Nephron (organoid): ENCODE measurements around the gene RPL18.
"Not testable (repeated sequence)": the region's sequence is repeated elsewhere in the genome, so short reads cannot be mapped to it uniquely, and the experiment has no call there.

Experiments
- H3K27ac Mint-ChIP-seq, 3 experiments: 2 replicates each; pipeline ENCODE4 v1.8.0; 2020; ENCODE audit warnings: mixed read lengths in 3 of 3, mild to moderate bottlenecking in 2 of 3, moderate library complexity in 1 of 3
- H3K27me3 Mint-ChIP-seq: 2 replicates; pipeline ENCODE4 v1.8.0; 2021; ENCODE audit warnings: low read depth, mild to moderate bottlenecking, moderate library complexity, mixed read lengths
- H3K36me3 Mint-ChIP-seq: 2 replicates; pipeline ENCODE4 v1.8.0; 2020; ENCODE audit warnings: low read depth, mixed read lengths
- H3K4me1 Mint-ChIP-seq: 2 replicates; pipeline ENCODE4 v1.8.0; 2020; ENCODE audit warnings: mixed read lengths
- H3K4me3 Mint-ChIP-seq, 3 experiments: 2 replicates each; pipeline ENCODE4 v1.8.0; 2020; ENCODE audit warnings: mild to moderate bottlenecking in 3 of 3, mixed read lengths in 3 of 3, moderate library complexity in 2 of 3
- H3K9me3 Mint-ChIP-seq: 2 replicates; pipeline ENCODE4 v1.8.0; 2020; ENCODE audit warnings: mixed read lengths
- TF ChIP-seq, protein P1 (sequence below), 3 experiments: fragments of 200-600 bp; sonication (generic); IDR thresholded peaks; one replicate each; pipeline ENCODE4 v1.5.0; 2021; ENCODE audit warnings: antibody characterized with exemption in 3 of 3; ENCODE audit not compliant: unreplicated experiment in 3 of 3

Gene RPL18

DNA sequence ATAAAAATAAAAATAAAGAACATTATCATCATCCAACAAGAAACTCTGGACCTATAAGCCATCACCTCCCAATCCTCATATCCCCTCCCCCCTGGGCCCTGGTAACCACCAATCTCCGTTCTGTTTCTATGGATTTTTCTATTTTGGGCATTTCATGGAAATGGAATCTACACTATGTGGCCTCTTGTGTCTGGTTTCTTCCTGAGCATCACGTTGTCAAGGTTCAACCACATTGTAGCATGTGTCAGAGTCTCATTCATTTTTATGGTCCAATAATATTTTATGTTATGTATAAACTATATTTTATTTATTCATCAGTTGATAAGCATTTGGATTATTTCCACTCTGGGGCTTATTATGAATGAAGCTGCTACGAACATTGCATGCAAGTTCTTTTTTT, 40.1 kb downstream of the RPL18 start:
- TF ChIP-seq, protein P1, sequence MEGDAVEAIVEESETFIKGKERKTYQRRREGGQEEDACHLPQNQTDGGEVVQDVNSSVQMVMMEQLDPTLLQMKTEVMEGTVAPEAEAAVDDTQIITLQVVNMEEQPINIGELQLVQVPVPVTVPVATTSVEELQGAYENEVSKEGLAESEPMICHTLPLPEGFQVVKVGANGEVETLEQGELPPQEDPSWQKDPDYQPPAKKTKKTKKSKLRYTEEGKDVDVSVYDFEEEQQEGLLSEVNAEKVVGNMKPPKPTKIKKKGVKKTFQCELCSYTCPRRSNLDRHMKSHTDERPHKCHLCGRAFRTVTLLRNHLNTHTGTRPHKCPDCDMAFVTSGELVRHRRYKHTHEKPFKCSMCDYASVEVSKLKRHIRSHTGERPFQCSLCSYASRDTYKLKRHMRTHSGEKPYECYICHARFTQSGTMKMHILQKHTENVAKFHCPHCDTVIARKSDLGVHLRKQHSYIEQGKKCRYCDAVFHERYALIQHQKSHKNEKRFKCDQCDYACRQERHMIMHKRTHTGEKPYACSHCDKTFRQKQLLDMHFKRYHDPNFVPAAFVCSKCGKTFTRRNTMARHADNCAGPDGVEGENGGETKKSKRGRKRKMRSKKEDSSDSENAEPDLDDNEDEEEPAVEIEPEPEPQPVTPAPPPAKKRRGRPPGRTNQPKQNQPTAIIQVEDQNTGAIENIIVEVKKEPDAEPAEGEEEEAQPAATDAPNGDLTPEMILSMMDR (IDR thresholded peaks at IDR 0.05; ENCODE audit: unreplicated experiment in 3 of 3) = no peak
- H3K4me1 Mint-ChIP-seq = no peaks in the 10 kb centered on the region
- no peaks in the 10 kb centered on the region for H3K36me3 Mint-ChIP-seq
- no peaks in the 10 kb centered on the region for H3K9me3 Mint-ChIP-seq
- no peak overlapping the region for H3K27ac Mint-ChIP-seq
- no peaks in the 10 kb centered on the region for H3K27me3 Mint-ChIP-seq
- H3K4me3 Mint-ChIP-seq = no peak overlapping the region

DNA sequence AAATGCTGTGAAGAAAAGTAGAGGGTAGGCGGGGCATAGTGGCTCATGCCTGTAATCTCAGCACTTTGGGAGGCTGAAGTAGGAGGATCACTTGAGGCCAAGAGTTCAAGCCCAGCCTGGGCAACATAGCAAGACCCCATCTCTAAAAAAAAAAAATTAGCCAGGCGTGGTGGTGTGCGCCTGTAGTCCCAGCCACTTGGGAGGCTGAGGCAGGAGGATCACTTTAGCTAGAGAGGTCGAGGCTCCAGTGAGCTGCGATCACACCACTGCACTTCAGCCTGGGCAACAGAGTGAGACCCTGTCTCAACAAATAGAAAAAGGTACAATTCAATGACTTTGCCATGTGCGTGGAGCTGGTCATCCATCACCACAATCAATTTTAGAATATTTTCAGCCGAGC, 41.1 kb downstream of the RPL18 start:
- H3K9me3 Mint-ChIP-seq, H3K4me3 Mint-ChIP-seq, H3K27ac Mint-ChIP-seq, H3K4me1 Mint-ChIP-seq, H3K27me3 Mint-ChIP-seq, H3K36me3 Mint-ChIP-seq: not testable (repeated sequence)

DNA sequence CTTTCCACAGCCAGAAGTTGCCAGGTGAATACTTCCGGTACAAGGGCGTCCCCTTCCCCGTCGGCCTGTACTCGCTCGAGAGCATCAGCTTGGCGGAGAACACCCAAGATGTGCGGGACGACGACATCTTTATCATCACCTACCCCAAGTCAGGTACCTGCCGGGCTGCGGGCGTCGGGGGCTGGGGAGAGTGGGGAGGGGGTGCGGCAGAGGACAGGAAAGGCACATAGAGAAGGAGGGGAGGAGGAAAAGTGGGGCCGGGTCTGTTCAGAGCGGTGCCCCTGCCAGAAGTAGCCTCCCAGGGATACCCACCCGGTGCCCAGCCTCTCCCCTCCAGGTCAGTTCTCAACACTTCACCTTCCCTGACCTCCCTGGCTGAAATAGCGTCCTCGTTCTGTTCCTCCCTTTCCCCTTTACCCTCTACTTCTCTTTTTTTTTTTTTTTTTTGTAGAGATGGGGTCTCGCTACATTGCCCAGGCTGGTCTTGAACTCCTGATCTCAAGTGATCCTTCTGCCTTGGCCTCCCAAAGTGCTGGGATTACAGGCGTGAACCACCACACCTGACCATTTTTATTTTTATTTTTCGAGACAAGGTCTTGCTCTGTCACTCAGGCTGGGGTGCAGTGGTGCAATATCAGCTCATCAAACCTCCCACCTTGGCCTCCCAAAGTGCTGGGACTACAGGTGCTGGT, 42.9 kb downstream of the RPL18 start:
- TF ChIP-seq, protein P1 (IDR thresholded peaks at IDR 0.05; ENCODE audit: unreplicated experiment in 3 of 3) = no peak
- Mint-ChIP-seq H3K27ac (no peak overlapping the region), H3K36me3 (no peaks in the 10 kb centered on the region), H3K4me3 (no peak overlapping the region), H3K4me1 (no peaks in the 10 kb centered on the region), H3K9me3 (no peaks in the 10 kb centered on the region), H3K27me3 (peaks cover 5% of the 10 kb centered on the region)

DNA sequence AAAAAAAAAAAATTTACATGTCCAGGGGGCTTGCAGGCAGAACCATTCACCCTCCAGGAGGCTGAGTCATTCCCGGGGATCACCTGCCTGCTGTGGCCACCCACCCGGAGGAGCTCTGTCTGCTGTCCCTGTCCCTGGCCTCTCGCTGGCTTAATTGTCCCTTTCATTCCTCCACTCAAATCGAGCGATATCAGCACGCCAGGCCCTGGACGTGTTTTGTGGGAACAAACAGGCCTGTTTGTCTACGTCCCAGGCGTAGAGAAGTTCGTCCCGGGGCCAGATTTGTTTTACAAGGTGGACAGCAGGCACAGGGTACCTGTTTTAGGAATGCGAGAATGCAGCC, 45.8 kb downstream of the RPL18 start:
- Mint-ChIP-seq H3K9me3 (no peaks in the 10 kb centered on the region), H3K4me3 (no peak overlapping the region), H3K27ac (peak overlapping the region in 2 of 3 experiments; percentile 49 to 56), H3K4me1 (peaks cover 7% of the 10 kb centered on the region), H3K36me3 (no peaks in the 10 kb centered on the region), H3K27me3 (peaks cover 14% of the 10 kb centered on the region)
- TF ChIP-seq, protein P1 (IDR thresholded peaks at IDR 0.05; ENCODE audit: unreplicated experiment in 3 of 3) = no peak

DNA sequence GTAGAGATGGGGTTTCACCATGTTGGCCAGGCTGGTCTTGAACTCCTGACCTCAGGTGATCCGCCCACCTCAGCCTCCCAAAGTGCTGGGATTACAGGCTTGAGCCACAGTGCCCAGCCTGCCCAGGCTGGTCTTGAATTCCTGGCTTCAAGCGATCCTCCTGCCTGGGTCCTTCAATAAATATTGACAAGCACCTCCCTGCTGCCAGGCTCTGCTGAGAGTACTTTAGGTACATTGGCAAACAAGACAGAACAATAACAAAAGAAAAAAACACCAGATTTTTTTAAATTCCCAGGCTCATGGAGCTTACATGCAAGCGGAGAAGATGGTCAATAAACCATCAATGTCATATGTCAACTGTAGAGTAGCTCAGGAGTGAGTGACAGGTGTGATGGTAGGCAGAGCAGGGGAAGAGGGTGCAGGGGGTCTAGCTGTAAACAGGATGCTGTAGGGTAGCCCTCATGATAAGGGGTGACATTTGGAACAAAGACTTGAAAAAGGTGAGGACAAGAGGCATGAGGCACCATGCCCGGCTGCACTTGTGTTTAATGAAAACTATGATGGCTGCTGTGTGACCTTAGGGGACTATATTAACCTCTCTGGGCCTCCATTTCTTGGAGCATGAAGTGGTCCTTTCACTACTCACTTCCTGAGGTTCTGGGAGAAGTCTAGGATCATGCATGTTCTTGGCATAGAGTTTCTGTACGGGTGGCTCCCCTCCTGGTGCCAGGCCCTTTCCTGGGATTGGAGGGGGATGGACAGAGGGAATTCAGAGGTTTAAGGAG, 47.4 kb downstream of the RPL18 start:
- Mint-ChIP-seq H3K27ac (peak overlapping the region in 2 of 3 experiments; percentile 35 to 68), H3K9me3 (no peaks in the 10 kb centered on the region), H3K36me3 (no peaks in the 10 kb centered on the region), H3K4me1 (peaks cover 7% of the 10 kb centered on the region), H3K27me3 (peaks cover 25% of the 10 kb centered on the region), H3K4me3 (no peak overlapping the region)
- TF ChIP-seq, protein P1 (IDR thresholded peaks at IDR 0.05; ENCODE audit: unreplicated experiment in 3 of 3) = no peak

GRCh38 chr19:48569814-48570213, 49.2 kb downstream of the RPL18 start:
- Mint-ChIP-seq H3K36me3 (no peaks in the 10 kb centered on the region), H3K27me3 (peaks cover 25% of the 10 kb centered on the region)

More at GRCh38 chr19:48569814-48570213, 49.2 kb downstream of the RPL18 start:
- peak overlapping the region in 1 of 3 experiments; percentile 27 for H3K27ac Mint-ChIP-seq
- TF ChIP-seq, protein P1 (IDR thresholded peaks at IDR 0.05; ENCODE audit: unreplicated experiment in 3 of 3) = no peak
- no peaks in the 10 kb centered on the region for H3K9me3 Mint-ChIP-seq
- H3K4me3 Mint-ChIP-seq = no peak overlapping the region
- H3K4me1 Mint-ChIP-seq = peaks cover 7% of the 10 kb centered on the region
